ENCODE measurements around the gene KCNH2. TPM values are rescaled to one million over a fixed set of nuclear protein-coding genes. Genes with fewer than 3 reads are reported as not detected.

Gene KCNH2
- total and polyA plus RNA-seq, 2 of the 13 experiments (the other 11 are each of a cell fraction or from before 2014, with no cell fraction given): 0.09 to 0.11 TPM

DNA sequence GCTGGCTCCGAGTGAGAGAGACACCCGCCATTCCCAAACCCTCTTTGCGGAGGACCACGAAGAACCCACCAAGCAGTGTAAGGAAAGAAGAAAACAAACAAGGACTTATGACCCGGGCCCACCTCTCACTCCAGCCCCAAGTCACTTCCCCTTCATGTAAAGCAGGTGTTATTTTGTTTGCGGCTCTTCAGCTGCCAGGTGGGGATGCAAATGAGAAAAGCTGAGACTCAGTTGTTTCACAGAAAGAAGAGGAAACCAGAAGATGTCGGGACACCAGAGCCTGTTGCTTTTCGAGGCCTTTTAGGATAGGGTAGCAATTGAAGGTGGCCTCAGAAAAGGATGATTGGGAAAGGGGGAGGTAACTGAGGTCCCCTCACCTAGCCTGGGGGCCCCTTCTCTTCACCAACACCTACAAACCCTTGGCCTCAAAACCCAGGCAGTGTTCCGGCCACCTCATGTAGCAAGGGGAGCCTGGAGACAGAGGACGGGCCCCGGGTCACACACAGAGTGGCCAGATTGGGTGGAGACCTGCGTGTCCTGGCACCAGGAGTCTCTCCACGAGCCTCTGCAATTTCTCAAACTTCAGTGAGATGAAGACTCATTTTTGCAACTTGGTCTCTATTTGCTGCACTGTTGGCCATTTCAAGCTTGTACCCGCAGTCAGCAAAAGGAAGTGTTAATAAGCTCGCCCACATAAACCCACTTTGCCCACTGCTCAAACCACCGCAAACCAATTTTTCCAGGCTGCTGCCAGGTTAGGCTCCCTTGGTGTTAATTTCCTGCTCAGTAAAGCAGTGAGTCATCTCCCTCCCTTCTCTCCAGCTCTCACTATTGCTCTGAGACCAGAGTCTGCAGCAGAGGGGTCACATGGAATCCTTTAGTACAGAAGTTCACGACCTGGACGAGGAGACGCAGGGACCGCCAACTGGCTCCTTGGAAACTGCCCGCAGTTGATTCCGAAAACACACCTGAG, 80.3 kb downstream of the KCNH2 start:
- Histone ChIP-seq H3K9me3 (ENCODE audit: low read length) (no peaks in the 10 kb centered on the region), H3K4me1 (ENCODE audit: insufficient read depth, low read length) (peaks cover 18% of the 10 kb centered on the region), H2AFZ (ENCODE audit: low read length) (no peak overlapping the region), H3K27ac (ENCODE audit: extremely low read length, insufficient read depth, low read length) (no peak overlapping the region), H3K9ac (ENCODE audit: insufficient read depth, low read depth, low read length) (no peak overlapping the region), H4K20me1 (ENCODE audit: insufficient read depth, low read length) (no peaks in the 10 kb centered on the region), H3K79me2 (ENCODE audit: insufficient read depth, low read length) (no peaks in the 10 kb centered on the region), H3K4me2 (ENCODE audit: low read depth, low read length) (no peak overlapping the region), H3K27me3 (ENCODE audit: control insufficient read depth in 1 of 2, insufficient read depth in 2 of 2, low read length in 2 of 2) (peaks cover 1 to 33% of the 10 kb centered on the region in 2 experiments; a peak in 3 of 5 replicates), H3K4me3 (replicated peaks in 1 of 3; ENCODE audit: insufficient read depth in 1 of 3, low read depth in 2 of 3, low read length in 3 of 3) (no peak overlapping the region), H3K36me3 (replicated peaks in 1 of 2; ENCODE audit: control insufficient read depth in 1 of 2, insufficient read depth in 2 of 2, low read length in 2 of 2) (no peaks in the 10 kb centered on the region)
- intact Hi-C loops (cut with micrococcal nuclease; ENCODE audit: unreplicated experiment): loop anchor here (1.0 kb wide), 1 partner anchor 91 kb away; no protein-coding TSS in a partner anchor
- CTCF ChIA-PET (ENCODE audit: low intra/inter-chr PET ratio, low total read pairs): interaction anchor here (1.1 to 1.8 kb wide), 3 partner anchors 89 to 120 kb away, joined by 3 to 13 read pairs (median 5); no protein-coding TSS in a partner anchor
- POLR2A ChIA-PET: no interaction called here
- in situ Hi-C loops (cut with HindIII; ENCODE audit: extremely low pct_ligation_motif_present, low pct_unique_long_range_greater_than_20kb): loop anchor here (5.0 kb wide), 1 partner anchor 90 kb away; no protein-coding TSS in a partner anchor
- 30% methylated on average over 17 of the region's 22 CpGs for WGBS (ENCODE audit: low lambda C conversion rate)
- ATAC-seq (no peak), FAIRE-seq (no peak), DNase-seq (ENCODE audit: low spot score) (no peak)
- BruUV-seq (replicated peaks): no TSS peak
- TF ChIP-seq, protein P1, sequence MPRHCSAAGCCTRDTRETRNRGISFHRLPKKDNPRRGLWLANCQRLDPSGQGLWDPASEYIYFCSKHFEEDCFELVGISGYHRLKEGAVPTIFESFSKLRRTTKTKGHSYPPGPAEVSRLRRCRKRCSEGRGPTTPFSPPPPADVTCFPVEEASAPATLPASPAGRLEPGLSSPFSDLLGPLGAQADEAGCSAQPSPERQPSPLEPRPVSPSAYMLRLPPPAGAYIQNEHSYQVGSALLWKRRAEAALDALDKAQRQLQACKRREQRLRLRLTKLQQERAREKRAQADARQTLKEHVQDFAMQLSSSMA (CRISPR knock-in tag; IDR thresholded peaks at IDR 0.05): no peak
- TF ChIP-seq, protein P2, sequence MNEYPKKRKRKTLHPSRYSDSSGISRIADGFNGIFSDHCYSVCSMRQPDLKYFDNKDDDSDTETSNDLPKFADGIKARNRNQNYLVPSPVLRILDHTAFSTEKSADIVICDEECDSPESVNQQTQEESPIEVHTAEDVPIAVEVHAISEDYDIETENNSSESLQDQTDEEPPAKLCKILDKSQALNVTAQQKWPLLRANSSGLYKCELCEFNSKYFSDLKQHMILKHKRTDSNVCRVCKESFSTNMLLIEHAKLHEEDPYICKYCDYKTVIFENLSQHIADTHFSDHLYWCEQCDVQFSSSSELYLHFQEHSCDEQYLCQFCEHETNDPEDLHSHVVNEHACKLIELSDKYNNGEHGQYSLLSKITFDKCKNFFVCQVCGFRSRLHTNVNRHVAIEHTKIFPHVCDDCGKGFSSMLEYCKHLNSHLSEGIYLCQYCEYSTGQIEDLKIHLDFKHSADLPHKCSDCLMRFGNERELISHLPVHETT (CRISPR knock-in tag; conservative IDR thresholded peaks at IDR 0.05): no peak
- no peak for TF ChIP-seq ARHGAP35 (CRISPR knock-in tag; IDR thresholded peaks at IDR 0.05; ENCODE audit: borderline replicate concordance)
- no peak for TF ChIP-seq CEBPB (IDR thresholded peaks at IDR 0.05; ENCODE audit: borderline replicate concordance, low read depth, low read length)
- no peak for TF ChIP-seq MAFF (IDR thresholded peaks at IDR 0.05; ENCODE audit: low read depth, low read length)
- TF ChIP-seq MAFK (conservative IDR thresholded peaks at IDR 0.05 in 1 of 2, IDR thresholded peaks at IDR 0.05 in 1 of 2; ENCODE audit: low read length in 2 of 2): no peak
- no peak for TF ChIP-seq KDM4B (CRISPR knock-in tag; IDR thresholded peaks at IDR 0.05)
- no peak for TF ChIP-seq REL (CRISPR knock-in tag; conservative IDR thresholded peaks at IDR 0.05)
- TF ChIP-seq ZNF563 (CRISPR knock-in tag; IDR thresholded peaks at IDR 0.05): no peak
- TF ChIP-seq, protein P3, sequence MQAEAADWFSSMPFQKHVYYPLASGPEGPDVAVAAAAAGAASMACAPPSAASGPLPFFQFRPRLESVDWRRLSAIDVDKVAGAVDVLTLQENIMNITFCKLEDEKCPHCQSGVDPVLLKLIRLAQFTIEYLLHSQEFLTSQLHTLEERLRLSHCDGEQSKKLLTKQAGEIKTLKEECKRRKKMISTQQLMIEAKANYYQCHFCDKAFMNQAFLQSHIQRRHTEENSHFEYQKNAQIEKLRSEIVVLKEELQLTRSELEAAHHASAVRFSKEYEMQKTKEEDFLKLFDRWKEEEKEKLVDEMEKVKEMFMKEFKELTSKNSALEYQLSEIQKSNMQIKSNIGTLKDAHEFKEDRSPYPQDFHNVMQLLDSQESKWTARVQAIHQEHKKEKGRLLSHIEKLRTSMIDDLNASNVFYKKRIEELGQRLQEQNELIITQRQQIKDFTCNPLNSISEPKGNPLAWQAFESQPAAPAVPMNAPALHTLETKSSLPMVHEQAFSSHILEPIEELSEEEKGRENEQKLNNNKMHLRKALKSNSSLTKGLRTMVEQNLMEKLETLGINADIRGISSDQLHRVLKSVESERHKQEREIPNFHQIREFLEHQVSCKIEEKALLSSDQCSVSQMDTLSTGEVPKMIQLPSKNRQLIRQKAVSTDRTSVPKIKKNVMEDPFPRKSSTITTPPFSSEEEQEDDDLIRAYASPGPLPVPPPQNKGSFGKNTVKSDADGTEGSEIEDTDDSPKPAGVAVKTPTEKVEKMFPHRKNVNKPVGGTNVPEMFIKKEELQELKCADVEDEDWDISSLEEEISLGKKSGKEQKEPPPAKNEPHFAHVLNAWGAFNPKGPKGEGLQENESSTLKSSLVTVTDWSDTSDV (CRISPR knock-in tag; IDR thresholded peaks at IDR 0.05): no peak
- no peak for TF ChIP-seq MXD4 (CRISPR knock-in tag; IDR thresholded peaks at IDR 0.05)
- no peak for TF ChIP-seq EHMT2 (IDR thresholded peaks at IDR 0.05; ENCODE audit: borderline replicate concordance, low read depth, low read length)
- TF ChIP-seq NFRKB (IDR thresholded peaks at IDR 0.05): no peak
- TF ChIP-seq XBP1 (CRISPR knock-in tag; IDR thresholded peaks at IDR 0.05): no peak
- no peak for TF ChIP-seq NCOA5 (CRISPR knock-in tag; IDR thresholded peaks at IDR 0.05)
- TF ChIP-seq NBN (conservative IDR thresholded peaks at IDR 0.05): no peak
- TF ChIP-seq CBX1 (IDR thresholded peaks at IDR 0.05; ENCODE audit: low read depth): no peak
- no peak for TF ChIP-seq ZNF557 (CRISPR knock-in tag; IDR thresholded peaks at IDR 0.05)

Data from HepG2 (cell line).